ENCODE data around the gene POU2F1. TPM values are rescaled to one million over a fixed set of nuclear protein-coding genes. Genes with fewer than 3 reads are reported as not detected.

The POU2F1 gene
- total RNA-seq, 1 donor from 2014 or later = 68.0 TPM

- no peaks in the 10 kb centered on the region for H3K36me3 ChIP-seq
- H3K4me1 Mint-ChIP-seq = no peaks in the 10 kb centered on the region
- no peaks in the 10 kb centered on the region for H3K27me3 ChIP-seq
- no peak overlapping the region for H3K4me3 ChIP-seq
- TF ChIP-seq EZH2phosphoT487 (IDR thresholded peaks at IDR 0.05) = no peak
- TF ChIP-seq EZH2 (IDR thresholded peaks at IDR 0.05) = no peak
- TF ChIP-seq CTCF (IDR thresholded peaks at IDR 0.05) = no peak
- no peak for DNase-seq (ENCODE audit: low spot score)
- H3K4me3 Mint-ChIP-seq = no peak overlapping the region
- no peak overlapping the region for H3K4me2 ChIP-seq
- H3K79me2 ChIP-seq (ENCODE audit: low read depth) = peaks cover 92% of the 10 kb centered on the region
- H3K9me3 ChIP-seq (ENCODE audit: low read depth) = no peaks in the 10 kb centered on the region
- no peaks in the 10 kb centered on the region for H3K27me3 Mint-ChIP-seq (ENCODE audit: insufficient read depth, low read depth)
- peaks cover 6% of the 10 kb centered on the region for H3K4me1 ChIP-seq
- H3K9ac ChIP-seq = no peak overlapping the region
- H3F3A ChIP-seq (ENCODE audit: low read depth) = peaks cover 4% of the 10 kb centered on the region
- H3K27ac Mint-ChIP-seq = no peak overlapping the region
- peaks cover 13% of the 10 kb centered on the region for H4K20me1 ChIP-seq (ENCODE audit: low read depth)
- peaks cover 22% of the 10 kb centered on the region for H3K36me3 Mint-ChIP-seq
- no peak overlapping the region for H2AFZ ChIP-seq (replicated peaks)
- H3K9me3 Mint-ChIP-seq = peaks cover 4% of the 10 kb centered on the region
- H3K27ac ChIP-seq = no peak overlapping the region
These were observed 136.6 kb downstream of the POU2F1 start for GRCh38 chr1:167357305-167357704.

DNA sequence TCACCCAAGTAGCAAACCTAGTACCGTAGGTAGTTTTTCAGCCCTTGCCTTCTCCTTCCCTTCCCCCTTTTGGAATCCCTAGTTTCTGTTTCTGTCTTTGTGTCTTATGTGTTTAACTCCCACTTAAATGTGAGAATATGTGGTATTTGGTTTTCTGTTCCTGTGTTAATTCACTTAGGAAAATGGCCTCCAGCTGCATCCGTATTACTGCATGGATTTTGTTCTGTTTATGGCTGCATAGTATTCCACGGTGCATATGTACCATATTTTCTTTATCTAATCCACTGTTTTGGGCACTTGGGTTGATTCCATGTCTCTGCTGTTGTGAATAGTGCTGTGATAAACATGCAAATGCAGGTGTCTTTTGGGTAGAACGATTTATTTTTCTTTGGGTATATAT, 138.6 kb downstream of the POU2F1 start:
- no peaks in the 10 kb centered on the region for H3K4me1 Mint-ChIP-seq
- peaks cover 23% of the 10 kb centered on the region for H3K36me3 Mint-ChIP-seq
- DNase-seq (ENCODE audit: low spot score) = no peak
- Histone ChIP-seq H3K4me2 (no peak overlapping the region), H3K36me3 (no peaks in the 10 kb centered on the region), H3K4me3 (no peak overlapping the region), H3K27me3 (no peaks in the 10 kb centered on the region), H3K4me1 (peaks cover 8% of the 10 kb centered on the region), H3K9me3 (ENCODE audit: low read depth) (no peaks in the 10 kb centered on the region), H3K79me2 (ENCODE audit: low read depth) (peaks cover 90% of the 10 kb centered on the region), H3F3A (ENCODE audit: low read depth) (no peaks in the 10 kb centered on the region), H4K20me1 (ENCODE audit: low read depth) (peaks cover 13% of the 10 kb centered on the region), H3K9ac (no peak overlapping the region), H3K27ac (no peak overlapping the region), H2AFZ (replicated peaks) (no peak overlapping the region)
- no peaks in the 10 kb centered on the region for H3K27me3 Mint-ChIP-seq (ENCODE audit: insufficient read depth, low read depth)
- H3K9me3 Mint-ChIP-seq = peaks cover 4% of the 10 kb centered on the region
- no peak overlapping the region for H3K4me3 Mint-ChIP-seq
- TF ChIP-seq EZH2phosphoT487 (IDR thresholded peaks at IDR 0.05) (no peak), CTCF (IDR thresholded peaks at IDR 0.05) (no peak), EZH2 (IDR thresholded peaks at IDR 0.05) (no peak)
- no peak overlapping the region for H3K27ac Mint-ChIP-seq

DNA sequence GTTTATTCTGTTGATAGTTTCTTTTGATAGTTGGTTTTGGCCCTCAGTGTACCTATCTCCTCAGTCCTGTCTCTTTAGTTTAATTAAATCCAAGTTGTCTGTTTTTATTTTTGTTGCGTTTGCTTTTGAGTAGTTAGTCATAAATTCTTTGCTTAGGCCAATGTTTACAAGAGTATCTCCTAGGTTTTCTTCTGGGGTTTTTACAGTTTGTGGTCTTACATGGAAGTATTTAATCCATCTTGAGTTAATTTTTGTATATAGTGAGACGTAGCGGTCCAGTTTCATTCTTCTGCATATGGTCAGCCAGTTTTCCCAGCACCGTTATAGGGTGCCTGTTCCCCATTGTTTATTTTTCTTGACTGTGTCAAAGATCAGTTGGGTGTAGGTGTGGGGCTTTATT, 139.4 kb downstream of the POU2F1 start:
- peak overlapping the region; percentile 10 for H3K27ac ChIP-seq
- H3K27me3 Mint-ChIP-seq (ENCODE audit: insufficient read depth, low read depth) = no peaks in the 10 kb centered on the region
- peaks cover 18% of the 10 kb centered on the region for H4K20me1 ChIP-seq (ENCODE audit: low read depth)
- H3K4me3 ChIP-seq = no peak overlapping the region
- H3K9ac ChIP-seq = no peak overlapping the region
- H3K36me3 ChIP-seq = no peaks in the 10 kb centered on the region
- H3K36me3 Mint-ChIP-seq = peaks cover 19% of the 10 kb centered on the region
- no peak for DNase-seq (ENCODE audit: low spot score)
- H3K4me2 ChIP-seq = no peak overlapping the region
- no peaks in the 10 kb centered on the region for H3F3A ChIP-seq (ENCODE audit: low read depth)
- H3K4me3 Mint-ChIP-seq = no peak overlapping the region
- peaks cover 4% of the 10 kb centered on the region for H3K9me3 Mint-ChIP-seq
- no peak overlapping the region for H2AFZ ChIP-seq (replicated peaks)
- no peaks in the 10 kb centered on the region for H3K4me1 Mint-ChIP-seq
- H3K27me3 ChIP-seq = no peaks in the 10 kb centered on the region
- H3K27ac Mint-ChIP-seq = peak overlapping the region; percentile 13
- H3K79me2 ChIP-seq (ENCODE audit: low read depth) = peaks cover 82% of the 10 kb centered on the region
- no peak for TF ChIP-seq EZH2phosphoT487 (IDR thresholded peaks at IDR 0.05)
- no peak for TF ChIP-seq CTCF (IDR thresholded peaks at IDR 0.05)
- TF ChIP-seq EZH2 (IDR thresholded peaks at IDR 0.05) = no peak
- H3K9me3 ChIP-seq (ENCODE audit: low read depth) = no peaks in the 10 kb centered on the region
- peaks cover 8% of the 10 kb centered on the region for H3K4me1 ChIP-seq

Data from neural progenitor cell (in vitro differentiated cells).